ENCODE data around the gene KRTAP10-3.

DNA sequence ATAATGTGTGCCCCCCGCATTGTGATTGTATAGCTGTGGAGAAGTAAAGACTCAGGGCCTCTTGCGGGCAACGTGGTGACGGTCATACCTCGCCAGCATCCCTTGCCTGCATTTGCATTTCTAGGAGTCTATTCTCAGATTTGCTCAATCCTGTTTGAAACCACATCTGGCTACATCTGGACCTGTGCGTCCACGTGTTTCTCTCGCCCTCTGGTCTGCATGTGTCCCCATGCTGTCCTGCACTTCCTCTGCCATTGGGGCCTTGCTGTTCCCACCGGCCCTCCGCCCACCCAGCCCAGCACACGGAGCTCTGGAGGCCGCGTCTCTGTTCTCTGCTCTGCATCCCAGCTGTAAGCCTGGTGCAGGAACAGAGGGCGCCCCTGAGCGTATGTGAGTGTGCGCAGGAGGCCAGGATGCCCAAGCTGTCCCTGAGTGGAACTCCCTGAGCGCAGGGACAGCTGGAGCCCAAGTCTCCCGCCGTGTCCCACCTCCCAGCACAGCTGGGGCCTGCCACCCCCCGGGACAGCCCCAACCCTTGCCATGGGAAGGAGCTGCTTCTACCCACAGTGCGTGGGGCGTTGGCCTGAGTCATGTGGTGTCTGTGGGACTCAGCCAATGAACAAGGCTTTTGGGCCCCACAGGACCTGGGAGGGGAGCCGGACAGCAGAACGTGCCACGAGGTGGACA is 8.9 kb downstream of the KRTAP10-3 start:
- no peak for TF ChIP-seq CTCF (IDR thresholded peaks at IDR 0.05)
- TF ChIP-seq ZFX (IDR thresholded peaks at IDR 0.05; ENCODE audit: borderline replicate concordance), result no peak
